ENCODE results near the gene TBC1D22A. TPM values are rescaled to one million over a fixed set of nuclear protein-coding genes. Genes with fewer than 3 reads are reported as not detected.

The TBC1D22A gene, protein sequence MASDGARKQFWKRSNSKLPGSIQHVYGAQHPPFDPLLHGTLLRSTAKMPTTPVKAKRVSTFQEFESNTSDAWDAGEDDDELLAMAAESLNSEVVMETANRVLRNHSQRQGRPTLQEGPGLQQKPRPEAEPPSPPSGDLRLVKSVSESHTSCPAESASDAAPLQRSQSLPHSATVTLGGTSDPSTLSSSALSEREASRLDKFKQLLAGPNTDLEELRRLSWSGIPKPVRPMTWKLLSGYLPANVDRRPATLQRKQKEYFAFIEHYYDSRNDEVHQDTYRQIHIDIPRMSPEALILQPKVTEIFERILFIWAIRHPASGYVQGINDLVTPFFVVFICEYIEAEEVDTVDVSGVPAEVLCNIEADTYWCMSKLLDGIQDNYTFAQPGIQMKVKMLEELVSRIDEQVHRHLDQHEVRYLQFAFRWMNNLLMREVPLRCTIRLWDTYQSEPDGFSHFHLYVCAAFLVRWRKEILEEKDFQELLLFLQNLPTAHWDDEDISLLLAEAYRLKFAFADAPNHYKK
- 10 to 100 TPM in 6 of 8 experiments, 1 to 10 TPM in 2; 6.6 to 31.4 (median 12.3) TPM for total RNA-seq

- Histone ChIP-seq H3K4me1 (replicated peaks in 1 of 2) (peaks cover 16 to 18% of the 10 kb centered on the region in 2 donors), H3K4me3 (peak within 1 kb of the TSS; percentile 73 to 100 (median 83)), H3K27ac (peak within 1 kb of the TSS; percentile 91 to 96)
- in situ Hi-C loops (cut with MboI; ENCODE audit: low pct_unique_long_range_greater_than_20kb in 2 of 9, low sequenced_read_pairs in 9 of 9, unreplicated experiment in 9 of 9): no loop called here
- 0 to 2% (median 0%) methylated on average over 4 to 31 of the region's 66 CpGs; no CpG with 5 or more reads in 3 of the 10 experiments for WGBS, 10 experiments
- ATAC-seq (replicated peaks in 6 of 8): peak; percentile 88 to 95 (median 91)
These were observed at the start of gene TBC1D22A for GRCh38 chr22:46762238-46763050. Gene TBC1D22A (plus strand): TSS chr22:46762650. CDS start chr22:46762787, 137 bp downstream.

GRCh38 chr22:46714550-46714949 is 47.9 kb upstream of the TBC1D22A start:
- ATAC-seq (replicated peaks in 6 of 8): no peak
- 35 to 100% (median 92%) methylated on average over 1 to 4 of the region's 4 CpGs for WGBS, 10 experiments
- Histone ChIP-seq H3K4me3 (no peak overlapping the region), H3K27ac (no peak overlapping the region), H3K4me1 (replicated peaks in 1 of 2) (peaks cover 4% of the 10 kb centered on the region in 2 donors)
- in situ Hi-C loops (cut with MboI; ENCODE audit: low pct_unique_long_range_greater_than_20kb in 2 of 9, low sequenced_read_pairs in 9 of 9, unreplicated experiment in 9 of 9): no loop called here

GRCh38 chr22:46719921-46720320 is 42.5 kb upstream of the TBC1D22A start:
- WGBS, 10 experiments: 60 to 100% (median 86%) methylated on average over 1 to 7 of the region's 11 CpGs; no CpG with 5 or more reads in 6 of the 10 experiments
- in situ Hi-C loops (cut with MboI; ENCODE audit: low pct_unique_long_range_greater_than_20kb in 2 of 9, low sequenced_read_pairs in 9 of 9, unreplicated experiment in 9 of 9): no loop called here
- Histone ChIP-seq H3K4me1 (replicated peaks in 1 of 2) (no peaks in the 10 kb centered on the region), H3K4me3 (no peak overlapping the region), H3K27ac (no peak overlapping the region)
- no peak for ATAC-seq (replicated peaks in 6 of 8)

GRCh38 chr22:46721501-46722085 is 40.9 kb upstream of the TBC1D22A start:
- H3K27ac ChIP-seq: no peak overlapping the region
- WGBS, 10 experiments: 40 to 90% (median 74%) methylated on average over 1 to 13 of the region's 16 CpGs; no CpG with 5 or more reads in 5 of the 10 experiments
- in situ Hi-C loops (cut with MboI; ENCODE audit: low pct_unique_long_range_greater_than_20kb in 2 of 9, low sequenced_read_pairs in 9 of 9, unreplicated experiment in 9 of 9): no loop called here
- peak in 6 of 8 experiments; percentile 22 to 73 (median 50) for ATAC-seq (replicated peaks in 6 of 8)
- H3K4me1 ChIP-seq (replicated peaks in 1 of 2): peaks cover 0 to 8% of the 10 kb centered on the region in 2 donors
- no peak overlapping the region for H3K4me3 ChIP-seq

- H3K4me3 ChIP-seq: no peak overlapping the region
- in situ Hi-C loops (cut with MboI; ENCODE audit: low pct_unique_long_range_greater_than_20kb in 2 of 9, low sequenced_read_pairs in 9 of 9, unreplicated experiment in 9 of 9): no loop called here
- H3K27ac ChIP-seq: no peak overlapping the region
- ATAC-seq (replicated peaks in 6 of 8): no peak
- H3K4me1 ChIP-seq (replicated peaks in 1 of 2): peaks cover 7 to 24% of the 10 kb centered on the region in 2 donors
- 57 to 100% (median 91%) methylated on average over 1 to 8 of the region's 9 CpGs; no CpG with 5 or more reads in 2 of the 10 experiments for WGBS, 10 experiments
These were observed 38.6 kb upstream of the TBC1D22A start for GRCh38 chr22:46723882-46724281.

- in situ Hi-C loops (cut with MboI; ENCODE audit: low pct_unique_long_range_greater_than_20kb in 2 of 9, low sequenced_read_pairs in 9 of 9, unreplicated experiment in 9 of 9): loop anchor here in 1 of 9 experiments (25.0 kb wide), 1 partner anchor 163 kb away; no protein-coding TSS in a partner anchor
- H3K4me1 ChIP-seq (replicated peaks in 1 of 2): peaks cover 7 to 27% of the 10 kb centered on the region in 2 donors
- 91 to 100% (median 100%) methylated on average over 1 to 14 of the region's 18 CpGs; no CpG with 5 or more reads in 2 of the 10 experiments for WGBS, 10 experiments
- no peak for ATAC-seq (replicated peaks in 6 of 8)
- no peak overlapping the region for H3K4me3 ChIP-seq
- H3K27ac ChIP-seq: no peak overlapping the region
These were observed 37.4 kb upstream of the TBC1D22A start for GRCh38 chr22:46725096-46725495.

GRCh38 chr22:46726066-46726985 is 36.1 kb upstream of the TBC1D22A start:
- ATAC-seq (replicated peaks in 6 of 8): peak in 7 of 8 experiments; percentile 16 to 91 (median 50)
- no peak overlapping the region for H3K4me3 ChIP-seq
- H3K4me1 ChIP-seq (replicated peaks in 1 of 2): peaks cover 7 to 27% of the 10 kb centered on the region in 2 donors
- in situ Hi-C loops (cut with MboI; ENCODE audit: low pct_unique_long_range_greater_than_20kb in 2 of 9, low sequenced_read_pairs in 9 of 9, unreplicated experiment in 9 of 9): loop anchor here in 1 of 9 experiments (25.0 kb wide), 1 partner anchor 164 kb away; no protein-coding TSS in a partner anchor
- 27 to 100% (median 90%) methylated on average over 1 to 20 of the region's 38 CpGs; no CpG with 5 or more reads in 3 of the 10 experiments for WGBS, 10 experiments
- peak overlapping the region in 1 of 2 donors; percentile 20 for H3K27ac ChIP-seq

GRCh38 chr22:46726986-46727317 is 35.5 kb upstream of the TBC1D22A start:
- no peak for ATAC-seq (replicated peaks in 6 of 8)
- 94 to 100% (median 100%) methylated on average over 2 to 3 of the region's 3 CpGs; no CpG with 5 or more reads in 5 of the 10 experiments for WGBS, 10 experiments

GRCh38 chr22:46727813-46728364 is 34.6 kb upstream of the TBC1D22A start:
- 88 to 100% (median 95%) methylated on average over 2 to 4 of the region's 19 CpGs; no CpG with 5 or more reads in 7 of the 10 experiments for WGBS, 10 experiments
- peak overlapping the region in 1 of 2 donors; percentile 77 for H3K27ac ChIP-seq
- in situ Hi-C loops (cut with MboI; ENCODE audit: low pct_unique_long_range_greater_than_20kb in 2 of 9, low sequenced_read_pairs in 9 of 9, unreplicated experiment in 9 of 9): loop anchor here in 1 of 9 experiments (25.0 kb wide), 1 partner anchor 166 kb away; no protein-coding TSS in a partner anchor
- no peak overlapping the region for H3K4me3 ChIP-seq
- ATAC-seq (replicated peaks in 6 of 8): peak in 1 of 8 experiments; percentile 5
- H3K4me1 ChIP-seq (replicated peaks in 1 of 2): peaks cover 7 to 29% of the 10 kb centered on the region in 2 donors

More at GRCh38 chr22:46726986-46727317, 35.5 kb upstream of the TBC1D22A start:
- in situ Hi-C loops (cut with MboI; ENCODE audit: low pct_unique_long_range_greater_than_20kb in 2 of 9, low sequenced_read_pairs in 9 of 9, unreplicated experiment in 9 of 9): loop anchor here in 1 of 9 experiments (25.0 kb wide), 1 partner anchor 165 kb away; no protein-coding TSS in a partner anchor
- Histone ChIP-seq H3K27ac (no peak overlapping the region), H3K4me1 (replicated peaks in 1 of 2) (peaks cover 7 to 29% of the 10 kb centered on the region in 2 donors), H3K4me3 (no peak overlapping the region)

DNA sequence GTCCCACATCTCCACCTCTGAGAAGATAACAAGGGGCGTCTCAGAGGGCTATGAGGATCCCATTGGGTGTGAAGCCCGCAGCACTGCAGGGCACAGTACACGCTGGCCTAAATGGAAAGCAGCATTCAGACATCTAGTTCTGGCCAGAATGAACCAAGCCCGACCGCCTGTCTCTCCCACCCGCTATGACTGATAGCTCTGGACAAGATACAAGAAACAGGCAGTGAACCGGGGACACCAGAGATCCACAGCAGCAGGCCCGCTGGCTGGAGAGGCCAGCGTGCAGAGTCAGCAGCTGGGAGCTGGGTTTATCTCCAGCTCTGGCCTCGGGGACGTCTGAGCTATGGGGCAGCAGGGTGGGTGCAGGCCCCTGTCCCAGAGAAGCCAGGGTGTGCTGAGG is 34.0 kb upstream of the TBC1D22A start:
- ATAC-seq (replicated peaks in 6 of 8): peak in 5 of 8 experiments; percentile 78 to 91 (median 89)
- peaks cover 7 to 29% of the 10 kb centered on the region in 2 donors for H3K4me1 ChIP-seq (replicated peaks in 1 of 2)
- peak overlapping the region in 1 of 2 donors; percentile 77 for H3K27ac ChIP-seq
- H3K4me3 ChIP-seq: no peak overlapping the region
- in situ Hi-C loops (cut with MboI; ENCODE audit: low pct_unique_long_range_greater_than_20kb in 2 of 9, low sequenced_read_pairs in 9 of 9, unreplicated experiment in 9 of 9): loop anchor here in 1 of 9 experiments (25.0 kb wide), 1 partner anchor 166 kb away; no protein-coding TSS in a partner anchor
- WGBS, 10 experiments: 47 to 100% (median 90%) methylated on average over 1 to 4 of the region's 11 CpGs; no CpG with 5 or more reads in 4 of the 10 experiments

Data from motor neuron (in vitro differentiated cells).